ENCODE measurements around the gene SCAF8.
"Not testable (repeated sequence)": the region's sequence is repeated elsewhere in the genome, so short reads cannot be mapped to it uniquely, and the experiment has no call there.

Gene SCAF8

DNA sequence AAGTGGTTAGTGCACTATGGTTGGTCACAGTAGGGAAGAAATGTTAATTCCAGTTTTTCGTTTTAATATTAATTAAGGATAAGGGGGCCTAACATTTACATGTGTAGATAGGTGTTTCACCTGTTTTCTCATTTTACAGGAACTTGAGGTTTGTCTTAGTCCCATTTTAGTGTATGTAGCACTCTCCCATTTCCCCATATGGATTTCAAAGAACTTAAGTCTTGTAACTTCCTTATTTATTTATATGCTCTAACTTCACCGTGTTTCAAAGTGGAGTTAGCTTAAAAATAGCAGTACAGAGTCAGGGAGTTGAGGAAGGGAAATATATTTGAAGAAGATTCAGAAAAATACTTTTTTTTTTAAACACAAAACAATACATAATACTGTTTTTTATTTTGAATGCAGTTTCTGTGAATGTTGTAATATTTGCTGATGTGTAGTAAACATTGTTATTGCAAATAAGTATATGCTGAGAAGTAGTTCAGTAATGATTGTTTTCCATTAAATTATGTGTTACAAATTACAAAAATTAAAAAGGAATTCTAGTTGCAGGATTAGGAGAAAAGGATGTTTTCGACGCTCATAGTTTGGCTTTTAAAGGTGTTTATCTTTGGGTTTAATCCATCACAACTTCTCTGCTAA is 3.5 kb downstream of the SCAF8 start:
- no peak for DNase-seq (ENCODE audit: low spot score)

DNA sequence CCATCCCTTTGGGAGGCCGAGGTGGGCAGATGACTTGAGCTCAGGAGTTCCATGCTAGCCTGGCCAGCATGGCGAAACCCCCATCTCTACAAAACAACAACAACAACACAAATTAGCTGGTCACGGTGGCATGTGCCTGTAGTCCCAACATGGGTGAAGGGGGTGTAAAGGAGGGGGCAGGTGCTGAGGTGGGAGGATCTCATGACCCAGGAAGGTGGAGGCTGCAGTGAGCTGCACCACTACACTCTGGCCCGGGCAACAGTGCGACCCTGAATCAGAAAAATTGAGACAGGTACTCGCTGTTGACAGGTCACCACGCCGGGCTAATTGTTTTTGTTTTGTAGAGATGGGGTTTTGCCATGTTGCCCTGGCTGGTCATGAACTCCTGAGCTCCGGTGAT is 4.2 kb downstream of the SCAF8 start:
- no peak for DNase-seq (ENCODE audit: low spot score)

DNA sequence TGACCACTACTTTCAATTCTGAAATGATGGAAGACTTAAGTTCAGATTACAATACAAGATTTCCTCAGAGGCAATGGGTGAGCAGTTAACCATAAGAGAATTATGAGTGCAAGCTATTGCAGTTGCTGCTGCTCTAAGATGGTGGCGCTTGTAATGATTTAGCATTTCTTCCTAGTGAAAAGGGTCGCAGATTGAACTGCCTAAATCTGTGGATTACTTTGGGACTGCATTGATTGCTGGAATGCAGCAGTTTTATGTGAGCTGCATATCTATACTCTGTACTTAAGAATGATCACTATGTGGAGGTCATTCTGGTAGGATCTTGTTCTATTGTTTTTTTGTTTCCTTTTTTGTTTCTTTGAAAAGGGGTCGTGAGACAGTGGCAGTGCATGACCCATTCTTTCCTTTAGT is 5.3 kb downstream of the SCAF8 start:
- DNase-seq (ENCODE audit: low spot score): no peak

DNA sequence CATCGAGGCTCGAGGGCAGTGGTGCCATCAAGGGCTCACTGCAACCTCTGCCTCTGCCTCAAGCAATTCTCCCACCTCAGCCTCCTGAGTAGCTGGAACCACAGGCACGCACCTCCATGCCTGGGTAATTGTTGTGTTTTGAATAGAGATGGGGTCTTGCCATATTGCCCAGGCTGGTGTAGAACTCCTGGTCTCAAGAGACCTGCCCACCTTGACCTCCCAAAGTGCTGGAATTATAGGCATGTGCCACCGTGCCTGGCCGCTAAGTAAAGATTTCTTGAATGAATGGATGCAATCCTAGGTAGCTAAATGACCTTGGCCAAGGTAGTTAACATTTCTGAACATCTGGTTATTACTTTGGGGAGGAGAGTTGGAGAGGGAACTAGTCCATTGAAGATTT is 7.4 kb downstream of the SCAF8 start:
- DNase-seq (ENCODE audit: low spot score): no peak

DNA sequence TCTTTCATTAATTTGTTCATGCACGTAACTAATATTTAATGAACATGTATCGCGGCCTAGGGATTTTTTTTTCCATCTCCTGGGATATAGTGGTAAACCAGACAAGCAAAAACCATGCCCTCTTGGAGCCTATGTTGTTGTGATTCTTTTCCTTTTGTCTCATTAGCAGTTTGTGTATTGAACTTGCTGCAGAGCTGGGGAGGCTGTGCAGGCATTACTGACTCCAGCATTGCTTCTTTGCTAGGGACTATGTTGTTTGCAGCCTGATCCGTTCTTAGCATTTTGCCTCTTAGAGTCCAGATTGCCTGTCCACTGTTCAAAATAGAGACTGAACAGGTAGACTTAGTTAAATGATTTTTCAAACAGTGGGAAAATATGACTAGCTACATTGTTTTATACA is 9.7 kb downstream of the SCAF8 start:
- no peak for DNase-seq (ENCODE audit: low spot score)

DNA sequence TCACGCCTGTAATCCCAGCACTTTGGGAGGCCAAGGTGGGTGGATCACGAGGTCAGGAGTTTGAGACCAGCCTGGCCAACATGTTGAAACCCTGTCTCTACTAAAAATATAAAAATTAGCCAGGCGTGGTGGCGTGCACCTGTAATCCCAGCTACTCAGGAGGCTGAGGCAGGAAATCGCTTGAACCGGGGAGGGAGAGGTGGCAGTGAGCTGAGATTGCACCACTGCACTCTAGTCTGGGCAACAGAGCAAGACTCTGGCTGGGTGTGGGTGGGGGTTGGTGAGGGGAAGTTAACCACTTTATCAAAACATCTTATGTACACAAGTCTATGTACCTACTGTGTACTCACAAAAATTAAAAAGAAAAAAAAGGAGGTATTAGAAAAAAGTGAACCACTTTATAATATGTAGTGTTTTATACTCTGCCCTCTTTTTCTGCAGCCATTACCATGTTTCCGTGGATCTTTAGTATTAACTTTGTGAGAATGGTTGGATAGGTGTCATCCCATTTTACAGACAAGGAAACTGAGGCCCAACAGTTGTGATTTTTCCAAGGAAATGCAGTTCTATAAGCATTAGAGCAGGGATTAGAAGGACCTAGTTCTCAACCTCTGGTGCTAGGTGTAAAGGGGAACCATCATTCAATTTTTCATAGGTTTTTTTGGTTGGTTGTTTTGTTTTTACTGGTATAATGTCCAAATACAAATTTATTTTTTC is 11.0 kb downstream of the SCAF8 start:
- not testable (repeated sequence) for DNase-seq (ENCODE audit: low spot score)

DNA sequence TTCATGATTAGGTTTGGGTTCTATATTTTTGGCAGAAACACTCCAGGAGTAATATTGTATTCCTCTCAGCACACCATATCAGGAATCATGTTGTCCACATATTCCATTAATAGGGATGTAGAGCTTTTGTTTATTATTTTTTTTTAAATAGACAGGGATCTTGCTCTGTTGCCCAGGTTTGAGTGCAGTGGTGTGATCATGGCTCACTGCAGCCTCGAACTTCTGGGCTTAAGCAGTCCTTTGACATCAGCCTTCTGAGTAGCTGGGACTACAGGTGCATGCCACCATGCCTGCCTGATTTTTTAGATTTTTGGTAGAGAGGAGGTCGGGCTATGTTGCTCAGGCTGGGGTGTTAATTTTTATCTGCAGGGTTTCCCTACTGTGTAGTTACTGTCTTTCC is 12.0 kb downstream of the SCAF8 start:
- no peak for DNase-seq (ENCODE audit: low spot score)

DNA sequence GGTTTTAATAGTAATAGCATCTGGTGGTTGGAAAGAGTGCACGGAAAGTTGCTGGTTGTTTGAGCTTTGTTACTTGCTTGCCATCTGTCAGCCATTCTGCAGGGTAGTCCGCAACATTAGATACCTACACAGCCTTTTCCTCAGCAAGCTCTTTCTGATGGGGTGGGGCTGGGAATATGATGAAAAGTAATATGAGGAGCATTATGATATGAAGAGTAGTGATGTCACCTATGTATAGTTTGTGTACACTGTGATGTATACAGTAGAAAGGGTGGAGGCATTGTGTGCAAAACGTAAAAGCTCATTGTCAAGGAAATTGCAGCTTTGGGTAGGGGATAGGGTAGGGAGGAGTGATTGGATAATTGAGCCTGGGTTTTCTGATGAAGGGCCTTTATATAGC is 16.1 kb downstream of the SCAF8 start:
- DNase-seq (ENCODE audit: low spot score): no peak

DNA sequence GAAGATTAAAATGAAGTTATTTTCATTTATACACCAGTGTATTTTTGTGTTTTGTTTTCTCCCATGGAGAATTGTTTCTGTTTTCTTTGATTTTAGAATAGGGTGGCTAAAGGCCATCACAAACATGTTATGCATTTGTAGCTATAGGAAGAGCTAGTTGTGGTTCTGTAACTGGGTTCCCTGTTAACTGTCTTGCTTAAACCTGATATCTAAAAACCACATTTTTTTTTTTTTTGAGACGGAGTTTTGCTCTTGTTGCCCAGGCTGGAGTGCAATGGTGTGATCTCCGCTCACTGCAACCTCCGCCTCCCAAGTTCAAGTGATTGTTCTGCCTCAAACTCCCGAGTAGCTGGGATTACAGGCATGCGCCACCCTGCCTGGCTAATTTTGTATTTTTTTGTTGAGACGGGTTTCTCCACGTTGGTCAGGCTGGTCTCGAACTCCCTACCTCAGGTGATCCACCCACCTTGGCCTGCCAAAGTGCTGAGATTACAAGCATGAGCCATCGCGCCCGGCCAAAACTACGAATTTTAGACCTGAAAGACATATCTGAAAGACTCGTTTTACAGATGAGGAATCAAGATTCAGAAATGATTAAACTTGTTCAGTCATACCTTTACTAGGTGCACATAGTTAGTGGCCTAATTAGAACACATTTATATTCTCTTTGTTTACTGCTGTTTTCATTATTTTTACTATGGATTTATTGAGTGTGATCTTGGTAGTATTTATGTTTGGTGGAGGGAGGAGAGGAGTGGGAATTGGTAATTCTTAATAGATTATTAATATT is 18.0 kb downstream of the SCAF8 start:
- no peak for DNase-seq (ENCODE audit: low spot score)

DNA sequence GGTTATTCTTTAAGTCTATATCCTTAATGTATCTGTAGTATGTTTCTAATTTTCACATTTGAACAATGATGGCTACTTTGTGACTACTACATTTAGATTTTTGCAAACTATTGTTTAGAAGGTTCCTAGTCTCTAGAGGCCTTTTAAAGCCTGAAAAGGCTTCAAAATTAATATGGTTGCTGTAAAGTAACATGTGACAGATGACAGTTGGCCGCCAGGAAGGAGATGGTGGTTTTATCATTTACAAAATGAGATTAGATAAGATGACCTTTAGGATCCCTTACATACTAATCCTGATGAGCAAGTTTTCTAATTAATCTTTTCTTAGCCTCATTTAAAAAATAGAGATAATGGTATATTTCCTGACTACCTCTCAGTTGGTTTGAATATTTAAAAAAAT is 18.8 kb downstream of the SCAF8 start:
- no peak for DNase-seq (ENCODE audit: low spot score)

DNA sequence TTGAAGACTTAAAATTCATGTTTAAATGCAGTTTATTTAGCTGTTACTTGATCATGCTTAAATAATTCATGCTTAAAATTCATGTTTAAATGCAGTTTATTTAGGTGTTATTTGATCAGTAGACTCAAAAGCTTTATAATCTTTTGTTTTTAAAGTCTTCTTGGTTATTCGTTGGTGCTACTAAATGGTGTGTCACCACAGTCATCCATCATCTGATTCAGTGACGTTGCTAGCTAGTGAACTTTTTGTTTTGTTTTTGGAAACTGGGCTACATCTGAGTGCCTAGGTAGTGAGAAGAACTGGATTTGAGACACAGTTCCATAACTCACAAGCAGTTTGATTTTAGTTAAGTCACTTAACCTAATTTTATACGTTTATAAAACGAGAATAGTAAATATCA is 20.9 kb downstream of the SCAF8 start:
- no peak for DNase-seq (ENCODE audit: low spot score)

DNA sequence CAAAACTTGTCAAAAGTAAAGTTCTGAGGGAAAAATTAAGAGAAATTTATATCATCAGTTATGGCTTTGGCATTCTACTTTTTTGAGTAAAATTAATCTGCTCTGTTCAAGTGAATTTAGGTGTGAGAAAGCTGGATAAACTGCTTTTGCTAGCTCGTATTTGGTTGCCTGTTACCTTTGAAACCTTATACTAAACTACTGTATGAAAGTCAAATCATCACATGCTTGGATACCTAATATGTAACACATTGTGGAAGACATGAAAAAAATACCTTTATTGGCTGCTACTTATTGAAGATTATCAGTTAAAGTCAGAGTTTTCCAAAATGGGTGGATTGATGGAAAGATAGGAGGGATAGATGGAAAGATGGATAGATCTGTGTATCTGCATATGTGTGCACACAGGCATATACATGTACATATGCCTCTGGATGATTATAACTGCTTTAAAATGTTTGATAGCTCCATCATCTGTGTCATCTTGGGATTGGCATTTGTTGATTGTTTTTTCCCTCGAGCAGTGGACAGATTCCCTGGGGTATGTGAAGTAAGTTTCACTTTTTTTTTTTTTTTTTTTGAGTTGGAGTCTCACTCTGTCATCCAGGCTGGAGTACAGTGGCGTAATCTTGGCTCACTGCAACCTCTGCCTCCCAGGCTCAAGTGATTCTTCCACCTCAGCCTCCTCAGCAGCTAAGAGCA is 24.3 kb downstream of the SCAF8 start:
- DNase-seq (ENCODE audit: low spot score): no peak

DNA sequence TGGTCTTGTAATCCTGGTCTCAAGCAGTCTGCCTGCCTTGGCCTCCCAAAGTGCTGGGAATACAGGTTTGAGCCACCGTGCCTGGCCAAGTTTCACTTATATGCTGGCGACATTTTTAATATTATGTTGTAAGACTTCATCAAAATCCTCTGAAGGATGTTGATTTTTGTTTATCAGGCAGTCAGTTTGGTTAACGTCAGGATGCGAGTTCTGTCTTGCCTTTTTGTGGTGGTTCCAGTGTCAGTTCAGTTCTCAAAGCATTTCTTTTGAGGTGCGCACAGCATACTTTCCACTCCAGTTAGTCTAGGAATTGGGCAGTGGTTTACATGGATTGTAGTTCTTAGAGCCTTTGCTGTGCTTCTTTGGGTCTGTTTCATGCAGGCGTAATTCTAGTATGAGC is 24.9 kb downstream of the SCAF8 start:
- no peak for DNase-seq (ENCODE audit: low spot score)

DNA sequence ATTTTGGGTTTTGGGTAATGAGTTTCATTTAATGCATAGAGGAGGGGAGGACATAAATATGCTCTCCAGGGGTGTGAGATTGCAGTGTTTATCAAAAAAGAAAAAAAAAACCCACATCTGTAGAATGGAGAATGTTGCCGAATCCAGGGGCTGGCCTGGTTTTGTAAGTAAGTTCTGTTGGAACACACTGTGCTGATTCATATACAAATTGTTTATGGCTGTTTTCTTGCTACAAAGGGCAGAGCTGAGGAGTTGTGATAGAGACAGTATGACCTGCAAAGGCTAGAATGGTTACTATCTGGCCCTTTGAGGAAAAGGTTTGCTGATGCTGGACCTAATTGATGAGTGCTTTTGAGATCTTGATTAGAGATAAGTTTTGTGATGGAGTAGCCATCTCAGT is 30.4 kb downstream of the SCAF8 start:
- DNase-seq (ENCODE audit: low spot score): no peak

DNA sequence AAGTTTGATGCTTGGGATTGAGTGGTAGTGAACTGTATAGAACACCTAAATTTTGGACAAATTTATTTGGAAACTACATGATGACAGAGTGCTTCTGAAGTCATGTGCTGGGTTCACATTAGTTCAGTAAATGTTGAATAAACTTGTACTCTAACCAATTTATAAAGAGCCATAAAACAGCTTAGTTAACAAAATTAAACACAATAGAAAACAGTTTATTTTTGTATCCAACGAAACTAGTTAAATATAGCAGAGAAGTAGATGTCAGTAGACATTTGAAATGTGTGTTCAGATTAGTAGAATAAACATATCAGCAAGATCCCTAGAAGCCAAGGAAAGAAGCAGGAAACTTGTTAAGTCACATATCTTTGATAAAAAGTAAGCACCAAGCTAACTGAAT is 32.1 kb downstream of the SCAF8 start:
- DNase-seq (ENCODE audit: low spot score): no peak

DNA sequence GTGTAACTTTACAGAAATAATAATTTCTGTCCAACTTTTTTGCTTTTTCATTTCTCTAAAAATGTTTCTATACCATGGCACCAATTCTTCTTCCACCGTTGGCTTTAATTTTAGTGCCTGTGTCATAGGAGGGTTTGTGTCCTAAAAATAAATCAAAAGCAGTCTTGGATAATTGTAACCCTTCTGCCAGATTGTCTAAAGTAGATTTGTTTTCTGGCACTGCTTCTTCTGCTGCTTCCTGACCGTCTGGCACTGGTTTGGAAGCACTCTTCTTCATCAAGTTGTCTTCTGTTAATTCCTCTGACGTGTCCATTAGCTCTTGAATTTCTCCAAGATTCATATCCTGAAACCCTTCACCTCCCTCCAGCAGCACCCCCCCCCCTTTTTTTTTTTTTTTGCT is 33.1 kb downstream of the SCAF8 start:
- no peak for DNase-seq (ENCODE audit: low spot score)

DNA sequence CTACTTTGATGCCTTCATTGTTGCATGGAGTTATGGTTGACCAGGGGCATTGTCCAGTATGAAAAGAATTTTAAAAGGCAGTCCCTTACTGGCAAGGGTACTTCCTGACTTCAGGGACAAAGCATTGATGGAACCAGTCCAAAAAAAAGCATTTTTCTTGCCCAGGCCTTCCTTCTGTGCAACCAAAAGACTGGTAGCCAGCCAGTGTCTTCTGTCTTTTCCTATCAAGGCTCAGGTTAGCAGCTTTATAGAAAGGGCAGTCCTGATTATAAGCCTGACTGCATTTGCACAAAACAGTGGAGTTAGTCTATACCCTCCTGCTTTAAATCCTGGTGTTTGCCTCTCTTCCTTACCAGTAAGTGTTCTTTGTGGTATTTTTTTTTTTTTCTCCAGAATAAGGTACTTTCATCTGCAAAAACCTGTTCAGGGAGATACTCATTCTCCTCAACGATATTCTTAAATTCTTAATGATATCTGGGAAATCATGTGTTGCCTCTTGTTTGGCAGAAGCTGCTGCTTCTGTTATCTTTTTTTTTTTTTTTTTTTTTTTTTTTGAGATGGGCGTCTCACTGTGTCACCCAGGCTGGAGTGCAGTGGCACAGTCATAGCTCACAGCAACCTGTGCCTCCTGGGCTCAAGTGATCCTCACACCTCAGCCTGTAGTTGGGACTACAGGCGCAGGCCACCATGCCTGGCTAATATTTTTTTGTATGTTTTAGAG is 33.9 kb downstream of the SCAF8 start:
- no peak for DNase-seq (ENCODE audit: low spot score)

DNA sequence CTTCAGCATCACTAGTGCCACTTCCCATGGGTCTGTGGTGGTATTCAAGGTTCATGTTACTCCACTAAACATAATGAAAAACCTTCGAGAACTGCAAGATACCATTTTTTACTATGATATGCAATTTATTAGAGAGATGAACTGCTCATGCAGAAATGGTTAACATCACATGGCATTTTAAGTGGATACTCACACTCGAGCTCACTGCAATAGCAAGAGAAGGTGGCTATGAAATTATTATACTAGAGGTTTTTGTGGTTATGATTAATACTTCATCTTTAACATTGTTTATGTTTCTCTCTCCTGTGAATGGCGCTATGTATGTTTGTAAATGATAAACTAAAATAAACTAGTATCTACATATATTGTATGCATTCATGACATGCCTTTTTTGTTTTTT is 35.1 kb downstream of the SCAF8 start:
- DNase-seq (ENCODE audit: low spot score): no peak

DNA sequence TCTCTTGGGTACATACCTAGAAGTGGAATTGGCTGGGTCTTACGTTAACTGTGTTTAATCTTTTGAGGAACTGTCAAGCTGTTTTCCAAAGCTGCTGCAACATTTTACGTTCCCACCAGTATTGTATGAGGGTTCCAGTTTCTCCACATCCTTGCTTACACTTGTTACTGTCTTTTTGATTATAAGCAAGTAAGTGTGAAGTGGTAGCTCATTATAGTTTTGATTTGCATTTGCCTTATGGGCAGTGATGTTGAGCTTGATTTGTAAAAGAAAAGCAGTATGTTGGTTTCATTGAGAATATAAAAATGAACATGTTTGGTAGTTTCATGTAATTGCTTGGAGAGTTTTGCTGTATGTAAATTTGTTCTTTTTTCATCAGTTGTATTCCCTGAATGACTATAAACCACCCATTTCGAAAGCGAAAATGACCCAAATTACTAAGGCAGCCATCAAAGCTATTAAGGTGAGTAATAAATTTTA is 40.4 kb downstream of the SCAF8 start:
- no peak for DNase-seq (ENCODE audit: low spot score)

DNA sequence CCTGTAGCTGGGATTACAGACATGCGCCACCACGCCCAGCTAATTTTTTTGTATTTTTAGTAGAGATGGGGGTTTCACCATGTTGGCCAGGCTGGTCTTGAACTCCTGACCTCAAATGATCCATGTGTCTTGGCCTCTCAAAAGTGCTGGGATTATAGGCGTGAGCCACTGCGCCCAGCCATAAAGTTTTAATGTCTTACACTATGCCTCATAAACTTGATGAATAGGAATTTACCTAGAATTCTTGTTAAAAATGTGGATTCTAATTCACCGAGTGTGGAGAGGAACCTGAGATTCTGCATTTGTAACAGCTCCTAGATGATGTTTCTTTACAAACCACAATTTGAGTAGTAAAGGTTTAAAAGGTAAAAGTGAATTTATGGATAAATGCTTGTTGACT is 45.9 kb downstream of the SCAF8 start:
- DNase-seq (ENCODE audit: low spot score): not testable (repeated sequence)

DNA sequence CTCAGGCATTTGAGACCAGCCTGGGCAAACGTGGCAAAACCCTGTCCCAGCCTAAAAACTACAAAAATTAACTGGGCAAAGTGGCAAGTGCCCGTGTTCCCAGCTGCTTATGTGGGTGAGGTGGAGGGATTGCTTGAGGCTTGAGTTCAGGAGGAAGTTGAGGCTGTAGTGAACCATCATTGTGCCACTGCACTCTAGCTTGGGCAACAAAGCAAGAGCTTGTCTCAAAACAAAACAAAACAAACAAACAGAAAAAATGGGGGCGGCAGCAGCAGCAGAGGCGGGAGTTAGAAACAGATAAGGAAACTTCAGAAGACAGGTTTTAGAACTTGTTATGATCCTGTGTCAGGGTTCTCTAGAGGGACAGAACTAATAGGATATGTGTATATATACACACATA is 49.0 kb downstream of the SCAF8 start:
- DNase-seq (ENCODE audit: low spot score): no peak

DNA sequence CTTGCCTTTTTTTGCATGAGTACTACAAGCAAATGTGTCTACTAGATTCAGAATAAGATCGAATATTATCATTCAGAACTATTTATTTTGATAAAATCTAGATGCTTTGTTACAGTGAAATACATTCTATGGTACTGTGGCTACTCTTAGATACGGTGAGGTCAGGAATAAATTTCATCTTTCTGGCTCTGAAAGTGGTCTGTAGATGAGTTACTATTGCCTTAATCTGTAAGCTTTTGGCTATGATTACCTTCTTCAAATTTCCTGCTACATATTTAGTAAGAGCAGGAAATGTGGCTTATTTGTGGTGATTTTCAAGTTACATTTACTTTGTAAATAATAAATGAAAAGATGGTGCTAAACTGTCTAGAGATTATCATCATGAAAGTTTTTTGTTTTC is 50.0 kb downstream of the SCAF8 start:
- DNase-seq (ENCODE audit: low spot score): no peak
